Measurements from ENCODE around the gene ANXA6. TPM values are rescaled to one million over a fixed set of nuclear protein-coding genes. Genes with fewer than 3 reads are reported as not detected.

Gene ANXA6
- total RNA-seq, 4 donors from 2014 or later = 359 to 435 (median 375) TPM

- Histone ChIP-seq H3K36me3 (peaks cover 0 to 20% of the 10 kb centered on the region in 2 donors), H3K4me3 (no peak overlapping the region), H3K27ac (peak overlapping the region in 1 of 4 donors; percentile 7), H3K9me3 (no peaks in the 10 kb centered on the region), H3K4me1 (peaks cover 6 to 53% (median 26%) of the 10 kb centered on the region in 3 donors), H3K27me3 (no peaks in the 10 kb centered on the region)
- 84 to 100% methylated on average over 2 to 6 of the region's 6 CpGs for WGBS, 2 donors (ENCODE audit: low coverage in 1 of 2)
- ATAC-seq = no peak
- TF ChIP-seq POLR2AphosphoS5 (IDR thresholded peaks at IDR 0.05) (no peak), CTCF (IDR thresholded peaks at IDR 0.05) (no peak), POLR2A (IDR thresholded peaks at IDR 0.05) (no peak), EP300 (IDR thresholded peaks at IDR 0.05) (no peak)
These were observed 60.5 kb downstream of the ANXA6 start for GRCh38 chr5:151097061-151097460.

- ATAC-seq = no peak
- peaks cover 6 to 50% (median 26%) of the 10 kb centered on the region in 3 donors for H3K4me1 ChIP-seq
- no peak overlapping the region for H3K4me3 ChIP-seq
- peaks cover 0 to 10% of the 10 kb centered on the region in 2 donors for H3K36me3 ChIP-seq
- H3K9me3 ChIP-seq = no peaks in the 10 kb centered on the region
- TF ChIP-seq POLR2AphosphoS5 (IDR thresholded peaks at IDR 0.05) (no peak), EP300 (IDR thresholded peaks at IDR 0.05) (no peak), POLR2A (IDR thresholded peaks at IDR 0.05) (no peak), CTCF (IDR thresholded peaks at IDR 0.05) (no peak)
- no peaks in the 10 kb centered on the region for H3K27me3 ChIP-seq
- 68 to 71% methylated on average over 6 of the region's 6 CpGs for WGBS, 2 donors (ENCODE audit: low coverage in 1 of 2)
- peak overlapping the region in 3 of 4 donors; percentile 65 to 77 (median 69) for H3K27ac ChIP-seq
These were observed 61.6 kb downstream of the ANXA6 start for GRCh38 chr5:151096001-151096373.

GRCh38 chr5:151095341-151096000 is 62.1 kb downstream of the ANXA6 start:
- peak; percentile 68 for TF ChIP-seq POLR2AphosphoS5 (IDR thresholded peaks at IDR 0.05)
- no peak for TF ChIP-seq EP300 (IDR thresholded peaks at IDR 0.05)
- TF ChIP-seq POLR2A (IDR thresholded peaks at IDR 0.05) = no peak
- TF ChIP-seq CTCF (IDR thresholded peaks at IDR 0.05) = no peak
- no peaks in the 10 kb centered on the region for H3K9me3 ChIP-seq
- ATAC-seq = peak; percentile 7

GRCh38 chr5:151094852-151095245 is 62.7 kb downstream of the ANXA6 start:
- 38 to 48% methylated on average over 6 to 7 of the region's 8 CpGs for WGBS, 2 donors (ENCODE audit: low coverage in 1 of 2)
- peak overlapping the region in 3 of 4 donors; percentile 65 to 77 (median 69) for H3K27ac ChIP-seq
- no peaks in the 10 kb centered on the region for H3K27me3 ChIP-seq
- H3K9me3 ChIP-seq = no peaks in the 10 kb centered on the region
- no peak overlapping the region for H3K4me3 ChIP-seq
- H3K4me1 ChIP-seq = peaks cover 6 to 39% (median 26%) of the 10 kb centered on the region in 3 donors
- TF ChIP-seq EP300 (IDR thresholded peaks at IDR 0.05) (no peak), CTCF (IDR thresholded peaks at IDR 0.05) (no peak), POLR2AphosphoS5 (IDR thresholded peaks at IDR 0.05) (no peak), POLR2A (IDR thresholded peaks at IDR 0.05) (no peak)
- no peaks in the 10 kb centered on the region for H3K36me3 ChIP-seq
- peak; percentile 48 for ATAC-seq

More at GRCh38 chr5:151095341-151096000, 62.1 kb downstream of the ANXA6 start:
- WGBS, 2 donors (ENCODE audit: low coverage in 1 of 2) = 43 to 67% methylated on average over 4 to 5 of the region's 5 CpGs
- H3K4me3 ChIP-seq = no peak overlapping the region
- H3K27me3 ChIP-seq = no peaks in the 10 kb centered on the region
- peak overlapping the region in 3 of 4 donors; percentile 65 to 77 (median 69) for H3K27ac ChIP-seq
- H3K36me3 ChIP-seq = peaks cover 0 to 5% of the 10 kb centered on the region in 2 donors
- H3K4me1 ChIP-seq = peaks cover 6 to 45% (median 26%) of the 10 kb centered on the region in 3 donors

Data from gastroesophageal sphincter (tissue), 4 donors.